Upper lobe of right lung (tissue), 1 donor: ENCODE results near the gene SMPD2. TPM values are rescaled to one million over a fixed set of nuclear protein-coding genes. Genes with fewer than 3 reads are reported as not detected.

Source experiments
- ATAC-seq: fragments of 200-7000 bp; cut with Tn5 transposase; one replicate; pipeline ENCODE4 v1.9.1; 2020; ENCODE audit warnings: mild to moderate bottlenecking, moderate library complexity
- DNase-seq: peaks from one replicate; pipeline ENCODE4 v3.0.0-alpha.2; 2020
- H3K27ac ChIP-seq: fragments of 200-600 bp; one replicate; pipeline ENCODE4 v1.8.0; 2022
- H3K27me3 ChIP-seq: fragments of 200-600 bp; one replicate; pipeline ENCODE4 v1.8.0; 2022; ENCODE audit warnings: mild to moderate bottlenecking
- H3K36me3 ChIP-seq: fragments of 200-600 bp; one replicate; pipeline ENCODE4 v1.8.0; 2022
- H3K4me1 ChIP-seq: fragments of 200-600 bp; one replicate; pipeline ENCODE4 v1.8.0; 2022
- H3K4me3 ChIP-seq: fragments of 200-600 bp; one replicate; pipeline ENCODE4 v1.8.0; 2022; ENCODE audit warnings: mild to moderate bottlenecking
- H3K9me3 ChIP-seq: fragments of 200-600 bp; one replicate; pipeline ENCODE4 v1.8.0; 2022
- intact Hi-C: fragments of 100-400 bp; cut with DNase I; formaldehyde crosslinking; loops from one replicate; pipeline ENCODE4 v1.11.0; 2022
- total RNA-seq: library from RNA; stranded (reverse); fragmentation: NEBNext Ultra II Directional; extraction: Animal tissue kit (Norgen Biotek cat#: 25700); gene quantifications from one replicate; pipeline ENCODE4 v1.2.1, GENCODE V29; 2021
- TF ChIP-seq, protein P1 (sequence below): fragments of 200-600 bp; IDR thresholded peaks from one replicate; pipeline ENCODE4 v1.8.0; 2022; ENCODE audit warnings: antibody characterized with exemption
- donor health status: DM: no; HTN: yes; CAD: no; lungs with severe emphysema.

SMPD2 gene
- total RNA-seq, 1 donor from 2014 or later: 15.4 TPM

DNA sequence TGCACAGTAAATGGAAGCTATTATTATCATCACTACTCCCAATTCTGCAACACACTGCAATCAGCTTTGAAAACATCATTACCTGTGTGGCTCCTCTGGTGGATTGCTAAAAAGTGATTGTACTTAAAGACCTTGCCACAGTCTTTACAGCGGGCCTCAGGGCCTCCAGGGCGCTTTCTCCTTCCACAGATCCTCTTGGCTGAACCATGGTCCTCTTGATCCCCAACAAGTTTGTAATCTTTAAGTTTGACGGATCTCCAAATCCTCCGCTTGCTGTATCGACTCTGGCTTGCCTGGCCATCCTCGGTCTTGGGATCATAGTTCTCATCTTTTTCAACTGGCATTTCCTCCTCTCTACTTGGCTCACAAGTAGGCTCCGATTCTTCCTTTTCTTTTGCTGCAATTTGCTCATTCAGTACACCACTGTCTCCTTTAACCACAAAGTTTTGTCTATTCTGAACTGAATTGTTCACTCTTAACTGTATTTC is 40.5 kb downstream of the SMPD2 start:
- intact Hi-C loops: no loop called here
- ATAC-seq: no peak
- DNase-seq: no peak
- H3K9me3 ChIP-seq: no peaks in the 10 kb centered on the region
- H3K27ac ChIP-seq: no peak overlapping the region
- peaks cover 31% of the 10 kb centered on the region for H3K36me3 ChIP-seq
- H3K4me1 ChIP-seq: peaks cover 42% of the 10 kb centered on the region
- H3K27me3 ChIP-seq: no peaks in the 10 kb centered on the region
- TF ChIP-seq, protein P1, sequence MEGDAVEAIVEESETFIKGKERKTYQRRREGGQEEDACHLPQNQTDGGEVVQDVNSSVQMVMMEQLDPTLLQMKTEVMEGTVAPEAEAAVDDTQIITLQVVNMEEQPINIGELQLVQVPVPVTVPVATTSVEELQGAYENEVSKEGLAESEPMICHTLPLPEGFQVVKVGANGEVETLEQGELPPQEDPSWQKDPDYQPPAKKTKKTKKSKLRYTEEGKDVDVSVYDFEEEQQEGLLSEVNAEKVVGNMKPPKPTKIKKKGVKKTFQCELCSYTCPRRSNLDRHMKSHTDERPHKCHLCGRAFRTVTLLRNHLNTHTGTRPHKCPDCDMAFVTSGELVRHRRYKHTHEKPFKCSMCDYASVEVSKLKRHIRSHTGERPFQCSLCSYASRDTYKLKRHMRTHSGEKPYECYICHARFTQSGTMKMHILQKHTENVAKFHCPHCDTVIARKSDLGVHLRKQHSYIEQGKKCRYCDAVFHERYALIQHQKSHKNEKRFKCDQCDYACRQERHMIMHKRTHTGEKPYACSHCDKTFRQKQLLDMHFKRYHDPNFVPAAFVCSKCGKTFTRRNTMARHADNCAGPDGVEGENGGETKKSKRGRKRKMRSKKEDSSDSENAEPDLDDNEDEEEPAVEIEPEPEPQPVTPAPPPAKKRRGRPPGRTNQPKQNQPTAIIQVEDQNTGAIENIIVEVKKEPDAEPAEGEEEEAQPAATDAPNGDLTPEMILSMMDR: no peak
- no peak overlapping the region for H3K4me3 ChIP-seq

DNA sequence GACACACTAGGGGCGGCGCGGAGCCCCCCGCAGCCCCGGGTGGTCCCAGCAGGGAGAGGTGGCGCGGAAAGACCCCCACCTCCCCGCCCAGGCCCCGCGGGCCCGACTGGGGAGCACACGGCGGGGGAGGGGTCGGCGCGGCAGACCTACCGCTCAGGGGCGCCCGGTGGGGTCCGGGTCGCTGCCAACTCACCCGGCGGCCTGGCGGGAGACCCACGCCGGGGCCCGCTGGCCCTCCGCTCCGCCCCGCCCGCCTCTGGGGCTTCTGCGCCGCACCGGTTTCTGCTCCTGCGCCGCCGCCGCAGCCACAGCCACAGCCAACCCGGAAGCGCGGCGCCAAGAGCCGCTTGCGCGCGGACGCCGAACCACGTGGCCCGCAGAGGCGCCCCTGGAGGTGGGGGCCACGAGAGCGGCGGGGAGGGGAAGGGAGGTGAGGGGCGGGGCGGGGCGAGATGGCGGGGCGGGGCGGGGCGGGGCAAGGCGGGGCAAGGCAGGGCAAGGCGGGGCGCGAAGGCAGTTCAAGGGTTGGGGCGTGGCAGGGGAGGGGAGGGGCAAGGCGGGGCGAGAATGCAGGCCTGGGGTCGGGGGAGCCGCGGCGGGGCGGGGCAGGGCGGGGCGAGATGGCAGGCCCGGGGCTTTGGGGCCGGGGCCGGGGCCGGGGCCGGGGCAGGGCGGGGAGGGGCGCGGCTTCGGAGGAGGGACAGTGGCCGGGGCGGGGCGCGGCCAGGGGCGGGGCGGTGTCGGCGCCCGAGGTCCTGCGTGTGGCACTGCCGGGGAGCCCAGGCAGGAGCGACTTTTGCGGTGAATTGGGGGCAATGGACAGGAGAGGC is 42.6 kb downstream of the SMPD2 start, which contains the start of gene ZBTB24:
TSS of gene ZBTB24 (minus strand) at position 315 of the 830 bp plus-strand sequence. CDS start 1,193 bp downstream, outside the sequence.
- TF ChIP-seq, protein P1: no peak
- peaks cover 35% of the 10 kb centered on the region for H3K4me1 ChIP-seq
- ATAC-seq: peak; percentile 96
- DNase-seq: peak; percentile 97
- intact Hi-C loops: no loop called here
- peaks cover 18% of the 10 kb centered on the region for H3K36me3 ChIP-seq
- H3K27me3 ChIP-seq: no peaks in the 10 kb centered on the region
- H3K4me3 ChIP-seq: peak within 1 kb of the TSS; percentile 98
- H3K9me3 ChIP-seq: no peaks in the 10 kb centered on the region
- H3K27ac ChIP-seq: peak within 1 kb of the TSS; percentile 89

DNA sequence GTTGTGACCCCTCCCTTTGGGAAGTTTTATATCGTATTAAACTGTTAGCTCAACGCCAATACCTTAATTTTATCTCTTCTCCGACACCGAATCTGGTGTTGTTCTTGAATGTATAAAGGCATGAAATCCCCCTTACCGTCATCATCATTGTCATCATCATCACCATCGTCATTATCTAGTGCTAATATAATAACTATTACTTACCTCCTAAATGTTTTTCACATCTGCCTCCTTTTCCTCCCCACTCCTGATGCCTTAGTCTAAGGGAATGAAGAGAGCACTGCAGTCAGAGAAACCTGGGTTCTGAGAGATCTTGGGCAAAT is 43.2 kb downstream of the SMPD2 start:
- no peaks in the 10 kb centered on the region for H3K27me3 ChIP-seq
- H3K36me3 ChIP-seq: peaks cover 16% of the 10 kb centered on the region
- TF ChIP-seq, protein P1: no peak
- DNase-seq: no peak
- peaks cover 32% of the 10 kb centered on the region for H3K4me1 ChIP-seq
- no peaks in the 10 kb centered on the region for H3K9me3 ChIP-seq
- H3K4me3 ChIP-seq: peak overlapping the region; percentile 52
- no peak overlapping the region for H3K27ac ChIP-seq
- intact Hi-C loops: no loop called here
- ATAC-seq: no peak

DNA sequence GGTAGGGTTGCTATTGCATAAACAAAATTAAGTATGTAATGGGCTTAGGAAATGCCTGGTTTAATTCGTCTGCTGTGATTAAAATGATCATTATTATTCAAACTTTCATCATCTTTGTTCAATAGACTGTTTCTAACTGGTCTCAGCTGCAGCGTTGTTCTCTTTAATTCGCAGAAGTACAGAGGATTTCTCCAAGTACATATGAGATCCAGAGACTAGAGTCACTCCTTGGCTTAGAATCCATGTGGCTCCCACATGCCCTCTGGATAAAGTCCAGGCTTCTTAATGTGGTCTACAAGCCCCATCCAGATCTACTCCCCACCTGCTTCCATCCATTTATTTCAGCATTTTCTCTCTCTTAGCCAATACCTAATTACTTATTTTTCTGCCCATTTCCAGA is 43.6 kb downstream of the SMPD2 start:
- Histone ChIP-seq H3K4me3 (peak overlapping the region; percentile 52), H3K4me1 (peaks cover 29% of the 10 kb centered on the region), H3K36me3 (peaks cover 16% of the 10 kb centered on the region), H3K9me3 (no peaks in the 10 kb centered on the region), H3K27ac (no peak overlapping the region), H3K27me3 (no peaks in the 10 kb centered on the region)
- TF ChIP-seq, protein P1: no peak
- ATAC-seq: no peak
- intact Hi-C loops: no loop called here
- no peak for DNase-seq

DNA sequence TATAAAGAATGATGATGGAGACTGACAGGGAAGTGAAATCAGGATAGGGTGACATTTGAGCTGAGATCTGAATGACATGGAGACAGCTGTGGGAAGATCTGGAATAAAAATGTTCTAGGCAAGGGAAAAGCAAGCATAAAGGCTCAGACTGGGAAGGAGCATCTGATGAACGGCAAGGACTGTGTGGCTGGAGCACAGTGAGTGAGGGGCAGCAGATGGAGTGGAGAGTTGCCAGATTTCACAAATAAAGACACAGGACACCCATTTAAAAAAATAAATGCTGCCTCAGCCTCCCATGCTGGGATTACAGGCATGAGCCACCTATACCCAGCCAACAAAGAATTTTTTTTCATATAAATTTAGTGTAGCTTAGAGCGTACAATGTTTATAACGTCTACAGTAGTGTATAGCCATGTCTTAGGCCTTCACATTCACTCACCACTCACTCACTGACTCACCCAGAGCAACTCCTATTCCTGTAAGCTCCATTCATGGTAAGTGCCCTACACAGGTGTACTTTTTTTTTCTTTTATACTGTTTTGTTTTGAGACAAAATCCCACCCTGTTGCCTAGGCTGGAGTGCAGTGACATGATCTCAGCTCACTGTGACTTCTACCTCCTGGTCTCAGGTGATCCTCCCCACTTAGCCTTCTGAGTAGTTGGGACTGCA is 44.9 kb downstream of the SMPD2 start:
- TF ChIP-seq, protein P1: no peak
- Histone ChIP-seq H3K9me3 (no peaks in the 10 kb centered on the region), H3K27me3 (no peaks in the 10 kb centered on the region), H3K4me1 (peaks cover 18% of the 10 kb centered on the region), H3K27ac (no peak overlapping the region), H3K36me3 (peaks cover 8% of the 10 kb centered on the region), H3K4me3 (no peak overlapping the region)
- ATAC-seq (no peak), DNase-seq (no peak)
- intact Hi-C loops: no loop called here
